NCI-H1417 (cell line): ENCODE measurements around the gene HIP1R.

ENCODE experiments used
- DNase-seq, 3 experiments: peaks; one replicate each; lab custom pipeline; 2025; lab: John Stamatoyannopoulos, UW

The HIP1R gene

GRCh38 chr12:122847516-122847836 lies 12.2 kb downstream of the HIP1R start:
- no peak for DNase-seq

- no peak for DNase-seq
Measured at GRCh38 chr12:122847921-122848421, 12.7 kb downstream of the HIP1R start.

GRCh38 chr12:122848471-122849351 lies 13.5 kb downstream of the HIP1R start:
- no peak for DNase-seq

- DNase-seq, result no peak
Measured at GRCh38 chr12:122849352-122850047, 14.2 kb downstream of the HIP1R start.

- no peak for DNase-seq
Measured at GRCh38 chr12:122850048-122850445, 14.8 kb downstream of the HIP1R start.

- no peak for DNase-seq
Measured at GRCh38 chr12:122850695-122851350, 15.6 kb downstream of the HIP1R start.

GRCh38 chr12:122851820-122852219 lies 16.6 kb downstream of the HIP1R start:
- no peak for DNase-seq

GRCh38 chr12:122852336-122853275 lies 17.3 kb downstream of the HIP1R start:
- DNase-seq, result no peak

GRCh38 chr12:122853582-122854245 lies 18.5 kb downstream of the HIP1R start:
- no peak for DNase-seq

- no peak for DNase-seq
Measured at GRCh38 chr12:122854554-122854953, 19.3 kb downstream of the HIP1R start.

GRCh38 chr12:122855071-122855829 lies 20.0 kb downstream of the HIP1R start:
- DNase-seq, result peak in 1 of 3 experiments; percentile 66

- DNase-seq, result peak; percentile 77 to 85 (median 80)
Measured at GRCh38 chr12:122855928-122856831, 20.9 kb downstream of the HIP1R start.

GRCh38 chr12:122856999-122857671 lies 21.9 kb downstream of the HIP1R start:
- peak in 1 of 3 experiments; percentile 25 for DNase-seq

- no peak for DNase-seq
Measured at GRCh38 chr12:122858171-122858570, 22.9 kb downstream of the HIP1R start.

GRCh38 chr12:122858591-122859302 lies 23.5 kb downstream of the HIP1R start:
- no peak for DNase-seq

GRCh38 chr12:122859303-122860039 lies 24.2 kb downstream of the HIP1R start:
- peak in 1 of 3 experiments; percentile 36 for DNase-seq
